GM23338 (cell line): Measurements from ENCODE around the gene DAB2. TPM values are rescaled to one million over a fixed set of nuclear protein-coding genes. Genes with fewer than 3 reads are reported as not detected.

ENCODE experiments used
- ATAC-seq: fragments of 200-7000 bp; cut with Tn5 transposase; 3 replicates; pipeline ENCODE4 v1.9.1; 2020
- DNase-seq: peaks from one replicate; pipeline ENCODE4 v3.0.0-alpha.2; 2015; ENCODE audit warnings: low spot score
- H2AFZ ChIP-seq: fragments of 200-600 bp; sonication (generic); 2 replicates; pipeline ENCODE4 v1.8.0; 2016; ENCODE audit warnings: antibody characterized with exemption, mild to moderate bottlenecking, moderate library complexity
- H3F3A ChIP-seq: fragments of 200-600 bp; sonication (generic); replicated peaks from 2 replicates; pipeline ENCODE4 v1.8.0; 2017; ENCODE audit warnings: antibody characterized with exemption, mixed run types, low read depth
- H3K27ac ChIP-seq: fragments of 200-600 bp; sonication (generic); 2 replicates; pipeline ENCODE4 v1.6.1; 2016; ENCODE audit warnings: low read depth
- H3K27me3 ChIP-seq: fragments of 200-600 bp; sonication (generic); 2 replicates; pipeline ENCODE4 v1.8.0; 2016; ENCODE audit warnings: mild to moderate bottlenecking, mixed run types, moderate library complexity; ENCODE audit not compliant: insufficient read depth
- H3K36me3 ChIP-seq: fragments of 200-600 bp; sonication (generic); 2 replicates; pipeline ENCODE4 v1.8.0; 2016; ENCODE audit warnings: mild to moderate bottlenecking; ENCODE audit not compliant: insufficient read depth
- H3K4me1 ChIP-seq: fragments of 200-600 bp; sonication (generic); 2 replicates; pipeline ENCODE4 v1.8.0; 2016; ENCODE audit warnings: mild to moderate bottlenecking, moderate library complexity; ENCODE audit not compliant: insufficient read depth
- H3K4me2 ChIP-seq: fragments of 200-600 bp; sonication (generic); 2 replicates; pipeline ENCODE4 v1.7.1; 2017; ENCODE audit warnings: mixed run types
- H3K4me3 ChIP-seq: fragments of 200-600 bp; sonication (generic); 2 replicates; pipeline ENCODE4 v1.6.1; 2016; ENCODE audit warnings: mixed run types
- H3K79me2 ChIP-seq: fragments of 200-600 bp; sonication (generic); replicated peaks from 2 replicates; pipeline ENCODE4 v1.8.0; 2017; ENCODE audit warnings: mild to moderate bottlenecking; ENCODE audit not compliant: insufficient read depth
- H3K9me2 ChIP-seq: fragments of 200-600 bp; sonication (generic); 2 replicates; pipeline ENCODE4 v1.8.0; 2017; ENCODE audit not compliant: insufficient read depth
- H4K20me1 ChIP-seq: fragments of 200-600 bp; sonication (generic); replicated peaks from 2 replicates; pipeline ENCODE4 v1.8.0; 2017; ENCODE audit warnings: mild to moderate bottlenecking; ENCODE audit not compliant: insufficient read depth
- H3K27ac Mint-ChIP-seq: 2 replicates; pipeline ENCODE4 v1.8.0; 2020; ENCODE audit warnings: inconsistent platforms, mild to moderate bottlenecking, moderate library complexity, mixed read lengths
- H3K27me3 Mint-ChIP-seq: 3 replicates; pipeline ENCODE4 v1.8.0; 2022; ENCODE audit warnings: low read depth, mild to moderate bottlenecking, moderate library complexity, mixed read lengths, inconsistent platforms; ENCODE audit not compliant: insufficient read depth, poor library complexity
- H3K36me3 Mint-ChIP-seq: 3 replicates; pipeline ENCODE4 v1.8.0; 2021; ENCODE audit warnings: low read depth, mild to moderate bottlenecking, inconsistent platforms, moderate library complexity, mixed read lengths
- H3K4me1 Mint-ChIP-seq: 3 replicates; pipeline ENCODE4 v1.8.0; 2020; ENCODE audit warnings: mild to moderate bottlenecking, inconsistent platforms, mixed read lengths
- H3K4me3 Mint-ChIP-seq: 3 replicates; pipeline ENCODE4 v1.8.0; 2021; ENCODE audit warnings: moderate library complexity, mild to moderate bottlenecking, inconsistent platforms, mixed read lengths
- H3K9me3 Mint-ChIP-seq: 3 replicates; pipeline ENCODE4 v1.8.0; 2020; ENCODE audit warnings: moderate library complexity, mild to moderate bottlenecking, inconsistent platforms, mixed read lengths
- CREB1 ChIP-seq: fragments of 250-450 bp; sonication (Bioruptor Pico); IDR thresholded peaks from 2 replicates; pipeline ENCODE4 v1.5.0; 2020; ENCODE audit warnings: low read depth, mild to moderate bottlenecking, moderate library complexity
- CTCF ChIP-seq, 2 experiments: fragments of 200-600 bp in 1 of 2; sonication (generic) in 1 of 2; conservative IDR thresholded peaks; 2 replicates each; pipeline versions ENCODE4 v1.5.1 to v1.6.1; 2016 to 2017; ENCODE audit warnings: antibody characterized with exemption in 2 of 2, low read depth in 2 of 2, mild to moderate bottlenecking in 2 of 2, moderate library complexity in 1 of 2
- ETS1 ChIP-seq: IDR thresholded peaks from 2 replicates; pipeline ENCODE4 v1.6.1; 2016; ENCODE audit warnings: antibody characterized with exemption
- EZH2 ChIP-seq: fragments of 200-600 bp; sonication (generic); IDR thresholded peaks from one replicate; pipeline ENCODE4 v1.8.0; 2017; ENCODE audit warnings: antibody characterized with exemption, mild to moderate bottlenecking, low read depth; ENCODE audit not compliant: unreplicated experiment
- EZH2phosphoT487 ChIP-seq: fragments of 200-600 bp; sonication (generic); IDR thresholded peaks from one replicate; pipeline ENCODE4 v1.8.1; 2018; ENCODE audit warnings: antibody characterized with exemption; ENCODE audit not compliant: unreplicated experiment
- JUNB ChIP-seq: IDR thresholded peaks from one replicate; pipeline ENCODE4 v1.6.1; 2016; ENCODE audit warnings: antibody characterized with exemption; ENCODE audit not compliant: unreplicated experiment
- NANOG ChIP-seq: IDR thresholded peaks from 2 replicates; pipeline ENCODE4 v1.6.1; 2016; ENCODE audit warnings: antibody characterized with exemption, borderline replicate concordance
- POLR2AphosphoS5 ChIP-seq: IDR thresholded peaks from 2 replicates; pipeline ENCODE4 v1.6.1; 2016; ENCODE audit warnings: antibody characterized with exemption, low read depth
- REST ChIP-seq: IDR thresholded peaks from one replicate; pipeline ENCODE4 v1.6.1; 2018; ENCODE audit warnings: antibody characterized with exemption; ENCODE audit not compliant: unreplicated experiment
- STAT1 ChIP-seq: IDR thresholded peaks from one replicate; pipeline ENCODE4 v1.6.1; 2016; ENCODE audit warnings: antibody characterized with exemption; ENCODE audit not compliant: unreplicated experiment
- ZNF114 ChIP-seq: fragments of 250-450 bp; sonication (Bioruptor Pico); IDR thresholded peaks from 2 replicates; pipeline ENCODE4 v1.5.0; 2020; ENCODE audit warnings: mild to moderate bottlenecking, moderate library complexity
- ZNF331 ChIP-seq: fragments of 250-450 bp; sonication (Bioruptor Pico); IDR thresholded peaks from 2 replicates; pipeline ENCODE4 v1.5.0; 2020; ENCODE audit warnings: low read depth, mild to moderate bottlenecking, moderate library complexity
- ZNF462 ChIP-seq: fragments of 250-450 bp; sonication (Bioruptor Pico); IDR thresholded peaks from 2 replicates; pipeline ENCODE4 v1.5.0; 2020; ENCODE audit warnings: mild to moderate bottlenecking, moderate library complexity
- polyA plus RNA-seq: library from polyadenylated mRNA; unstranded; fragments of >200 nt; fragmentation: Nextera tagmentation; extraction: Ambion mirVana; gene quantifications from 2 replicates; pipeline ENCODE4 v1.2.1, GENCODE V29; 2016
- total RNA-seq: library from RNA; depleted of rRNA; stranded (reverse); fragments of >200 nt; shearing (Covaris generic); gene quantifications from 2 replicates; pipeline ENCODE4 v1.2.3, GENCODE V29; 2014

Gene DAB2
- total and polyA plus RNA-seq, 2 experiments from 2014 or later, result 6.4 to 8.4 TPM

GRCh38 chr5:39422036-39422606 lies 2.7 kb downstream of the DAB2 start:
- no peak for DNase-seq
- no peak overlapping the region for H3K4me2 ChIP-seq
- no peak overlapping the region for H3K27ac ChIP-seq
- H3K9me2 ChIP-seq, result no peaks in the 10 kb centered on the region
- H3K36me3 Mint-ChIP-seq, result no peaks in the 10 kb centered on the region
- H4K20me1 ChIP-seq, result no peaks in the 10 kb centered on the region
- no peaks in the 10 kb centered on the region for H3K79me2 ChIP-seq
- no peak overlapping the region; the same call in 2 of the 3 replicates for H3K4me3 Mint-ChIP-seq
- H3K4me3 ChIP-seq, result no peak overlapping the region
- no peak overlapping the region for H3K27ac Mint-ChIP-seq
- ATAC-seq, result no peak
- H3K27me3 Mint-ChIP-seq, result peaks cover 5% of the 10 kb centered on the region
- TF ChIP-seq ZNF114 (no peak), EZH2 (no peak), NANOG (no peak), EZH2phosphoT487 (no peak), JUNB (no peak), REST (no peak), ZNF331 (CRISPR knock-in tag) (no peak), CTCF (conservative IDR thresholded peaks at IDR 0.05; ENCODE audit: low read depth in 2 of 2) (no peak), ETS1 (no peak), POLR2AphosphoS5 (no peak), CREB1 (CRISPR knock-in tag) (no peak), ZNF462 (CRISPR knock-in tag) (no peak), STAT1 (no peak)
- H3K4me1 Mint-ChIP-seq, result peaks cover 45% of the 10 kb centered on the region
- H2AFZ ChIP-seq, result no peak overlapping the region
- H3K4me1 ChIP-seq, result peaks cover 26% of the 10 kb centered on the region
- H3F3A ChIP-seq, result no peaks in the 10 kb centered on the region
- H3K9me3 Mint-ChIP-seq, result no peaks in the 10 kb centered on the region
- peaks cover 13% of the 10 kb centered on the region; the same call in 1 of the 2 replicates for H3K27me3 ChIP-seq
- H3K36me3 ChIP-seq, result no peaks in the 10 kb centered on the region
